ENCODE results near the gene ASAP3. TPM values are rescaled to one million over a fixed set of nuclear protein-coding genes. Genes with fewer than 3 reads are reported as not detected.

Gene ASAP3
- total RNA-seq = 5.1 and 11.5 TPM in 2 replicates

- no peak for DNase-seq (ENCODE audit: low read depth)
- TF ChIP-seq CTCF (conservative IDR thresholded peaks at IDR 0.05; ENCODE audit: low read depth, low read length) = peak; percentile 27
- H3K4me3 ChIP-seq (ENCODE audit: low read depth, low read length) = peak within 1 kb of the TSS; percentile 66
These were observed at the start of gene ASAP3 for GRCh38 chr1:23483321-23484252. TSS of gene ASAP3 (minus strand) at chr1:23484179. CDS start at chr1:23484133, 46 bp downstream.

GRCh38 chr1:23533246-23534023, 49.5 kb upstream of the ASAP3 start:
- DNase-seq (ENCODE audit: low read depth) = no peak
- H3K4me3 ChIP-seq (ENCODE audit: low read depth, low read length) = no peak overlapping the region
- no peak for TF ChIP-seq CTCF (conservative IDR thresholded peaks at IDR 0.05; ENCODE audit: low read depth, low read length)

- peak overlapping the region; percentile 41 for H3K4me3 ChIP-seq (ENCODE audit: low read depth, low read length)
- TF ChIP-seq CTCF (conservative IDR thresholded peaks at IDR 0.05; ENCODE audit: low read depth, low read length) = no peak
- DNase-seq (ENCODE audit: low read depth) = no peak
These were observed 47.6 kb upstream of the ASAP3 start for GRCh38 chr1:23531562-23532094.

GRCh38 chr1:23530747-23531561, 47.0 kb upstream of the ASAP3 start, which contains the start of gene E2F2:
TSS of gene E2F2 (minus strand) at chr1:23531233. CDS start at chr1:23530793, 440 bp downstream.
- TF ChIP-seq CTCF (conservative IDR thresholded peaks at IDR 0.05; ENCODE audit: low read depth, low read length) = peak; percentile 7
- no peak for DNase-seq (ENCODE audit: low read depth)
- H3K4me3 ChIP-seq (ENCODE audit: low read depth, low read length) = peak within 1 kb of the TSS; percentile 68

- DNase-seq (ENCODE audit: low read depth) = no peak
- H3K4me3 ChIP-seq (ENCODE audit: low read depth, low read length) = peak overlapping the region; percentile 68
- TF ChIP-seq CTCF (conservative IDR thresholded peaks at IDR 0.05; ENCODE audit: low read depth, low read length) = no peak
These were observed 46.2 kb upstream of the ASAP3 start for GRCh38 chr1:23530087-23530746.

Data from epithelial cell of proximal tubule (primary cell).